Activated CD4-positive, CD25-positive, alpha-beta regulatory T cell treated with anti-CD3 and anti-CD28 coated beads, Interleukin-2, amount 50 U/mL, for 72 hours (primary cell): ENCODE data around the gene PI3.
"Not testable (repeated sequence)": the region's sequence is repeated elsewhere in the genome, so short reads cannot be mapped to it uniquely, and the experiment has no call there.

Experiments
- DNase-seq: peaks from one replicate; pipeline ENCODE4 v3.0.0; 2021

The PI3 gene, protein sequence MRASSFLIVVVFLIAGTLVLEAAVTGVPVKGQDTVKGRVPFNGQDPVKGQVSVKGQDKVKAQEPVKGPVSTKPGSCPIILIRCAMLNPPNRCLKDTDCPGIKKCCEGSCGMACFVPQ

DNA sequence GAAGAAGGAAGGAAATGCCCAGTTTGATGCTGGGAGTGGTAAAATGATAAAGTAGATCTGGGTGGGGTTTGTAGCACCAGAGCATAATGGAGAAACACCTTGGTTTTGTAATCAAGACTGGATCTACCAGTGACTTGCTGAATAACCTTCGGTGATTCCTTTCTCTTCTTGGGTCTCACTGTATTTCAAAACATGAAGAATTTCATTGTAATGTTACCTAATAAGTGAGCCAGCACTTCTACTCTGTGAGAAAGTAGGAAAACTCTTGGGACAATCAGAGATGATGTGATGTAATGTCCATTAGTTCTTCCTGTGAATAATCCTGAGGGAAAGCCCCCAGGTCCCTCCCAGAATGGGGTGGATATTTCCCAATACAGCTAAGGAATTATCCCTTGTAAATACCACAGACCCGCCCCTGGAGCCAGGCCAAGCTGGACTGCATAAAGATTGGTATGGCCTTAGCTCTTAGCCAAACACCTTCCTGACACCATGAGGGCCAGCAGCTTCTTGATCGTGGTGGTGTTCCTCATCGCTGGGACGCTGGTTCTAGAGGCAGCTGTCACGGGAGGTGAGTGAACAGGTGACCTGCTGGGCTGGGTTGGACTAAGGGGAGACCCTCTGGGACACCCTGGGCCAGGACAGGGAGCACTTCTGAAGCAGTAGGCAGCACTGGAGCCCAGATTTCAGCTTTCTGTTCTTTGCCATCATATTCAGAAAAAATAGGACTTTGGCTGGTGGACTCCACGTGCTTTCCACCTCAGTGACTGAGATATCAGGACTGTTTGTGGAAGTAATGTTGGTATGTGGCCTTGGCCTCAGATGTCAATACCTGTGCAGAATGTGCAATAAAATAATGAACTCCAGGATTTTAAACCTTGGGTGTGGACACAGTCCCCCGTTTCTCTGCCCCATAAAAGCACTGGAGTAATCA, at the start of gene PI3:
Gene PI3, plus strand, starts transcription at position 469 of the 931 bp plus-strand sequence. Its CDS starts 21 bp downstream, at position 490.
- no peak for DNase-seq

DNA sequence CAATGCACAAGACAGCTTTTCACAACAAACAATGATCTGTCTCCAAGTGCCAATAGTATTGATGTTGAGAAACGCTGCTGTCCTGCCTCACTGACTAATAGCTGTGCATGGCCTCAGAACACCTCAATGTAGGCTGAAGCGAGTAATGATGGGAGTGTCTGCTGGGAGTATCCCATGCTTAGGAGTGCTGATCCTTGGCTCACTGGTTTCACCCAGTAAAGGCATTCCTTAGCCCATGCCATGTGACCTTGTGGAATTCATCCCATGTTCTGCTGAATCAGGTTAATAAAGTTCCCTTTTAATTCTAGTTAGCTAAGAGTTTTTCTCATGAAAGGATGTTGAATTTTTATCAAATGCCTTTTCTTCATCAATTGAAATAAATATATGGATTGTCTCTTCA, 46.6 kb upstream of the PI3 start:
- no peak for DNase-seq

DNA sequence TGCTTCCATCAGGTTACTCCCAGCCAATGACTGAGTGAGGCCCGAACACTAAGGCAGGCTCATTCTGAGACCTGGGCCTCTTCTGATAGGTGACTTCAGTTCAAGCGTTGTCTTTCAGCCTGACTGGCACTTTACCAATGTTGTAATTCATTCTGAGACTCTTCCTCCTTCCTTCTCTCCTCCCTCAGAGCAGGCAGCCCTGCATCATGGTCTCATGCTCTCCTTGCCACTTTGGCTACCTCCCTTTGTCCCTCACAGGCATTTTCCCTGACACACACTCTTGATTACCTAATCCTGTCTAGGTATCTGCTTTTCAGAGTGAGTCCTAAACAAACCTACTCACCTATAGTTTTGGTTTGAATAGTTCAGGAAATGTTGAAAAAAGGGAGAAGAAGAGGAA, 37.8 kb upstream of the PI3 start:
- DNase-seq, result no peak

DNA sequence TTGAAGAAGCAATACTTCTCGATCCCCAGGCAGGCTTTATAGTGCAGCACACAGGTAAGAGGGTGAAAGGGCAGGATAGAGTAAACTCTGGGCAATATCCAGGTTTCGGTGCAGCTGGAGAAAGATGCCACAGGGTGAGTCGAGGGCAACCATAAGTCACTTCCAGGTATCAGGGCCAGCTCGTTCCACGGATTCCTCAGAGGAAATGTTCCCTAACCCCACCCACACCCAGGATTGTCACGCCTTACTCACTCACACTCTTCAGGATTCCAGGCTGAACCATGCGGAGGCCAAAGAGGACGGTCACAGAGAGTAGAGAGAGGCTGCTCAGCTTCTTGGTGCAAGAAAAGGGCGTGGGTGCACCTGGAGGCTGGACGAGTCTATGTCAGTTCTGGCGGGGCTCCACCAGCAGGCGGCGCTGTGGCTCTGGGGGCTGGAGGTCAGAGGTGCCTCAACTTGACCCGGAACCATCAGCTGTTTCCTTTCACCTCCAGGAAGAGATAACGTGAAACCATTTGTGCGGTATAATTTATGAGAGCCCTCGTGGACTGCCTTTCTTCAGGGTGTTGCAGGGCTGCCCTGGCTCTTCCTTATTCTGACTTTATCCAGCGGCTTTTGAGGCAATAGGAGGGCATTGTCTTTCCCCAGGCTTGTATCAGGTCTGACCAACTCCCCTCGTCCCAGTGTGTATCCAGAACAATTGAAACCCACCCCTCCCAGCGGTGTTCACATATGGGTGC, 36.0 kb upstream of the PI3 start:
- peak; percentile 87 for DNase-seq

DNA sequence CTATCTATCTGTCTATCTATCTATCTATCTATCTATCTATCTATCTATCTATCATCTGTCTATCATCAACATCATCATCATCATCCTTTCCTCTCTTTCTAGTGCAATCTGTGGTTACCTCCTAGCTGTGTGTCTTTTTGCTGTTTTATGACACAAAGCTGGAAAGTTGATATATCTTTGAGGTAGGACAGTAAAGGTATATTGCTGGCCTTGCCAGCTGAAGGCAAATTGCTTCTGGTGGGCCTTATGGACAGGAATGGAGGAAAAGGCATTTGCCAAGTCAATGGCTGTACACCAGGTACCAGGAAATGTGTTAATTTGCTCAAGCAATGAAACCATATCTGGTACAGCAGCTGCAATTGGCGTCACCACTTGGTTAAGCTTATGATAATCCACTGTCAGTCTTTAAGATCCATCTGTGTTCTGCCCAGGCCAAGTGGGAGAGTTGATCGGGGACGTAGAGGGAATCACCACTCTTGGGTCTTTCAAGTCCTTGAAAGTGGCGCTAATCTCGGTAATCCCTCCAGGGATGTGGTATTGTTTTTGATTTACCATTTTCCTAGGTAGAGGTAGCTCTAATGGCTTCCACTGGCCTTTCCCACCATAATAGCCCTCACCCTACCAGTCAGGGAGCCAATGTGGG, 34.8 kb upstream of the PI3 start:
- not testable (repeated sequence) for DNase-seq

DNA sequence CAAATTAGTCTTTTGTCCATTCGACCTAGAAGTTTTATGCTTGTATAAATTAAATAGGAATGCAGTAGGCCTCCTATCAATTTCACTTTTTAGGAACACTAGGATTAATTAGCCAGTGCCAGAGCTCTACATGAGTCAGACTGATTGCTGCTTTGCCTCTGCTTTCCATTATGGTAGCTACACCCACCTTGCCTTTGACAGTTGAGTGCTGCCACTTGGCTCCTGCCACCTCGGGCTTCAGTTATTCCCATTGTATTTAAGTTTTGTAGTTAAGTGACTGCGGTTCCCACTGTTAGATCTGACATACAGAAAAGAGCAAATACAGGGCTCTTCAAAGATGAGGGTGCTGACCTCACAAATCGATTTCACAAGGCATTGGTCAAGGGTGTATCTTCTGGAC, 33.9 kb upstream of the PI3 start:
- no peak for DNase-seq

DNA sequence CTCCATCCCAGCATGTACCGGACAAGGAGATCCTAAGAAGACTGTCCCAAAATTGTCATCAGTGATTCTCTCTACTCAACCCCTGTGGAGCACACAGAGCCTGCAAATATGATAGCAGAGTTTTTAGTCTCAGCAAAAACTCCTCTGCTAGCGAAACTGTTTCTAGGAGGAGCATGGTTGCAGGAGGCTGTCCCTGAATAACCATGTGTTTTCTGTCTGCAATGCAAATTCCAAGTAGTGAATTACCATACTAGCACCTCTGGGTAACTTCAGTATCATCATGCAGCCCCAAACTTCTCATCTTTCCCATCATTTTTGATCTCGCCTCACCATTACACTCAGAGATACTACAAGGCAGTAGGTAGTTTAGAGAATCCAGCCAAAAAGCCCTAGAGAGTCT, 25.6 kb upstream of the PI3 start:
- no peak for DNase-seq

DNA sequence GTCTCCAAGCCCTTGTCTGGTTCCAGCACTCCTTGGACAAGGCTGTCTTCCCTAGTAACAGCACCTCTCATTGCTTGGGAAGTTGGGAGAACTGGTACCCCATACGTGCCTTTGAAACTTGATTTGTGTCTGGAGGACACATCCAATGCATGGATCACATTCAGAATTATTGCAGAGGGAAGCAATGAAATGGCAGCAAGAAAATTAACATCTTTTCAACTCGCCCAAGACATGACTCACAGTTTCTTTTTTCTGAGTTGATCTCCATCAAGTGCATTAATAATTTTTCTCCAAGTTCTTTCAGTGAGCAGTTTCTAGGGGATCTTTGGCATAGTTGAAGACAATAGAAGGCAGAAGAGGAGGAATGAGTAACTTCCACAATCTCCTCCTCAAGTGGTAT, 22.3 kb upstream of the PI3 start:
- DNase-seq, result no peak

DNA sequence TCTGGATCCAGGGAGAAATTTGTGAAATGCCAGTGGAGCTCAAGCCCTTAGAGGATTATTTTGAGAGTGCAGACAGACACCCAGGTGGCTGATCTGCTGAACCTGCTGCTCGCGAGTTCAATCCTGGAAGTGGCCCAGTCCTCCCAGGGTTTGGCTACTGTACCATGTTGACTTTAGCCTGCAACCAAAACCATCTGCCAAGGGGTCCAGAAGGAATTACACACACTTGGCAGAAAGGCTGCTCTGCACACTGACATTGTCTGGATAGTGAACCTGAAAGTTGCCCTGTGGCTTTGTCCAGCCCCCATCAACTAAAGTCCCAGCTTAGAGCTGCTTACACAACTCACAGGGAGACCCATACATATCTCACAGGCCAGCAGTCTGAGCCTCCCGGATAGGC, 21.6 kb upstream of the PI3 start:
- DNase-seq, result no peak

DNA sequence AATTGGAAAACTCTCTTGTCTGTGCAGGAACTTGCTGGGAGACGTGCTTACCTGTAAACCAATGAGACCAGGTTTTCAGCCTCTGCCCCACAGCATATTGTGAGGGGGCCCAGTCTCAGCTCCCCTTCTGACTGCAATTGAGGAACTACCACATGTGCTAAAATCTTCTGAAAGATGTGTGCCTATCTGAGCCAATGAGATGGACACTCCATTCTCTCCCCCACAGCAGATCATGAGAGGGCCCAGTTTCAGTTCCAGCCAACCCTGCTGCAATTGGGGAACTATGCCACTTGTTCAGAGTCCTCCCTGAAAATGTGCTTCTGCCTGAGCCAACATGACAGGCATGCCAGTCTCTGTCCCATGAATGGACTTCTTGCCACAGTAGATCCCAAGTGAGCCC, 20.9 kb upstream of the PI3 start:
- DNase-seq, result no peak

DNA sequence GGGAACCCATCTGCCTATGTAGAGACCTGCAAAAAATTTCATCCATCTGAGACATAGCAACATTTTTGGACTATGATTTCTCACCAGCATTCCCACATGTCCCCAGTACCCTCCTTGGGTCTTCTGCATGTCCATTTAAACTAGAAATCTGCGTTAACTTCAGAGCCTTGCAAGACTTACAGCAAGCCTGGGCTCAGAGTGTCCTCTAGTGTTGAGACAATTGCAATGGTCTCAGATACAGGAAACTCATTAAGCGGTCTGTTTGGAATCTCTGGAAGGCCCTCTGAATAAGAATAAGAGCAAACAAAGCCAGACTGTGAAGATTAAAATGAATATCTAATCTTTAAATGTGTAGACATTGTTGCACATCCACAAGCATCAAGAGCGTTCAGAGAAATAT, 20.5 kb upstream of the PI3 start:
- no peak for DNase-seq

DNA sequence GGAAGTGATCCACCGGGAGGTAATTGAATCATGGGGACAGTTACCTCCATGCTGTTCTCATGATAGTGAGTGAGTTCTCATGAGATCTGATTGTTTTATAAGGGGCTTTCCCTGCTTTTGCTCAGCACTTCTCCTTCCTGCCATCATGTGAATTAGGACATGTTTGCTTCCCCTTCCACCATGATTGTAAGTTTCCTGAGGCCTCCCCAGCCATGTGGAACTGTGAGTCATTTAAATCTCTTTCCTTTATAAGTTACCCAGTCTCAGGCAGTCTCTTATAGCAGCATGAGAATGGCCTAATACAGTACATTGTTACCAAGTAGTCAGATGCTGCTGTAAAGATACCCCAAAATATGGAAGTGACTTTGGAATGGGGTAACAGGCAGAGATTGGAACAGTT, 19.9 kb upstream of the PI3 start:
- DNase-seq, result not testable (repeated sequence)

DNA sequence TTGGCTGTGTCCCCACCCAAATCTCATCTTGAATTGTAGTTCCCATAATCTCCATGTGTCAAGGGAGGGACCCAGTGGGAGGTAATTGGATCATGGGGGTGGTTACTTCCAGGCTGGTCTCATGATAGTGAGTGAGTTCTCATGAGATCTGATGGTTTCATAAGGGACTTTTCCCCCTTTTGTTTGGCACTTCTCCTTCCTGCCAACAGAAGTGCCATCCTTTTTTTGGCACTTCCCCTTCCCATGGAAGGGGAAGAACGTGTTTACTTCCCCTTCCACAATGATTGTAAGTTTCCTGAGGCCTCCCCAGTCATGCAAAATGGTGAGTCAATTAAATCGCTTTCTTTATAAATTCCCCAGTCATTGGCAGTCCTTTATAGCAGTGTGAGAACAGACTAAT, 18.0 kb upstream of the PI3 start:
- no peak for DNase-seq

DNA sequence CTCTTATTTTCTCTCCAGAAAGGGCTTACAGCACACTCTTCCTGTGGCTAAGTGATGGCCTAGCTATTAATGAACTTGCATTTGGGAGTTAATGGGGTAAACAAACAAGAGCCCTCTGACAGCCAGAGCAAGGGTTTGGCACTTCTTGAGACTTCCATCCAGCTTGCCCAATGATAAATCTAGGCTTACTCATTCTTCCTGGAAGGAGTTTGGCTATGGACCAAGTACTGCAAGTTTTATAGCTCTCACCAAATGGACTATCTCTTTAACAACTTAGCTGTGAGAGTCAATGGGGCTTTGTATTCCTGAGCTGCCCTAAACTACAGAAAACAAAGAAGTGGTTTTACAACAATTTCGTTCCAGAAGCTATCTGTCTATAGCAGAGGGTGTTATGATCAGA, 16.7 kb upstream of the PI3 start:
- no peak for DNase-seq

DNA sequence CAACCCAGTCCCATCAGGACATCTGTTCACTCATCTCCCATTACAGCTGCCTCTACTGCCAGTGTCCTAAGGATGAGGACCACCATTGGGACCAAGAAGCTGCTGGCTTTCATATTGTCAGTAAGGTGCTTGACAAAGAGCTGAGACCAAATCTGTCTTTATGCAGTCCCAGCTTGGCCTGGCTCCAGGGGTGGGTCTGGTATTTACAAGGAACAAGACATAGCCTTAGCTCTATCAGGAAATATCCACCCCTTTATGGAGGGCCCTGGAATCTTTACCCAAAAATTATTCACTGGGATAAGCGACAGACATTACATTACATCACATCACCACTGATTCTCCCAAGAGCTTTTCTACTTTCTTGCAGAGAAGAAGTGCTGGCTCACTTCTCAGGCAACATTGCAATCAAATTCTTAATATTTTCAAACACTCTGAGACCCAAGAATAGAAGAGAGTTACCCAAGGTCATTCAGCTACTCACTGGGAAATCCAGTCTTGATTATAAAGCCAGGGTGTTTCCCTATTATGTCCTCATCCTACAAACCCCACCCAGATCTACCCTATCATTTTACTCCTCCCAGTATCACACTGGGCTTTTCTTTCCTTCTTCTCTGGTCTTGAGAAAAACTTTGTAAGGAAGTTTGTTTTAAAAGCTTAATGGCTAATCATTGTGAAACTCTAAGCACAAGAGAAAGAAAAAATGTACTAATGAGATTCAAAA, 11.5 kb upstream of the PI3 start:
- DNase-seq, result no peak

DNA sequence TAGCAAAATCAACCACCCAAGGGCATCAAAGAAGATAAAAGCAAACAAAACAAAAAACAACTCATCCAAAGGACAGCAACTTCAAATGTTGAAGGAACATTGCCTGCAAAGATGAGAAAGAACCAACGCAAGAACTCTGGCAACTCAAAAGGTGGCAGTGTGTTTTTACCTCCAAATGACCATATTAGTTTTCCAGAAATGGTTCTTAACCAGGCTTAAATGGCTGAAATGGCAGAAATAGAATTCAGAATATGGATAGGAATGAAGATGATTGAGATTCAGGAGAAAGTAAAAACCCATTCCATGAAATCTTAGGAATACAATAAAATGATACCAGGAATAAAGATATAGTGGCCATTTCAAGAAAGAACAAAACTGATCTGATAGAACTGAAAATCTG, 9.8 kb upstream of the PI3 start:
- DNase-seq, result no peak

DNA sequence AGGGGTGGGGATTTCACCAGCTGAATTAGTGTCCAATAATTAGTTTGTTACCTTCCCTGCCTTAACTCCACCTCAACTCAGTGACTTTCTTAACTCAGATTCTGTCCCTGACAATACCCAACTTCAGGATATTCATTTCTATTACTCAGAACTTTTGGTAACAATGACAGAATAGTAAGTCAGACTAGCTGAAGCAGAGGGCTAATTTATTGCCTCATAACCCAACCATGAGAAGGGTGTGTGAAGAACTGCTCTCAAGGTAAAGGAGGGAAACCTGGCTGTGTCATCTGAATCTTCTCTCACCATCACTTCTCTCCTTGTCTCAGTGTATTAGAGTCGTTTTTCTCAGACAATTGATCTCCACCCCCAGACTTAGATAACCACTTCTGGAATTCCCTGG, 1.2 kb upstream of the PI3 start:
- DNase-seq, result no peak

DNA sequence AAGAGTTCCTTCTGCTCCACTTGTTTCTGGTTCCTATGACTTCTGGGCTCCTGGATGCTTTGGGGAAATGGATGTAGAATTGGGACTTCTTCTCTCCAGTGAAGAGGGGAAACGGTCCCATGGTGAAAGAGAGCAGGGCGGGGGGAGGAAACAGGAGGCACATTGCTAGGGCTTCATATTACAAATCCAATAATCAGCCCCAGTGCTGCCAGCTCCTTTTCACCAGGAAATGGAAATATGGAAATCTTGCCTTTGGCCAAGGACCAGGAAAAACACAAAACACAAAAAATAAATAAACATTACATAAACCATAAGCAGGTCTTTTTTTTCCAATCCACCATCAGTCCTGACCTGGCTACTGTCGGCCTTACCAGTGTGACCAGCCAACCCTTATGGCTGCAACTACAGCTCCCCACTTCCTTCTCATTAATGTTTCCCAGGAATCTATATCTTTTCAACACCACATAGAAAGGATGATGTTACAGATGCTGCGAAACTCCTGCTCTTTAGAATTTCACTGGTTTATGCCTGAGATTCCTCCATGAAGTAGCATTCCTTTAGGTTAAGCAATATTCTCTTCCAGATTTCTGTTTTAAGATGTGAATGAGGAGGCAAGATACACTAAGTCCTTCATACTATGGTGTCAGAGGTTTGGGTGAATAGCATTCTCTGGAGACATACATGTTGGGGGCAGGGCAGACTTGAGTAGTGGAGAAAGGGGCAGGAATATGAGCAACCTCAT, 2.0 kb downstream of the PI3 start:
- no peak for DNase-seq

DNA sequence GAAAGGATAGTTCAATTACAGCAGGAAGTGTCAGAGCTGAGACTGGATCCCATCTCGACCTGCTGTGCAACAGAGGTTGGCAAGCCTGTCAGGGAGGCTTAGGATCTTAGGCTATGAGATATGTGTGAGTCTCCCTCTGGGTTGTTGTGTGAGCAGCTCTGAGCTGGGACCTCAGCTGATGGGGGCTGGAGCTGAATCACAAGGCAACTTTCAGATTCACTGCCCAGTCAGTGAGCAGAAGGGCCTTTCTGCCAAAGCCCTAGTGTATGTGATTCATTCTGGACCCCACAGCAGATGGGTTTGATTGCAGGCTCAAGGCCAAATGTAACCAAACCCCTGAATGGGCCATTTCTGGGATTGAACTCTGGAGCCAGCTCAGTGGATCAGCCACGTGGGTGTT, 4.5 kb downstream of the PI3 start:
- DNase-seq, result no peak

DNA sequence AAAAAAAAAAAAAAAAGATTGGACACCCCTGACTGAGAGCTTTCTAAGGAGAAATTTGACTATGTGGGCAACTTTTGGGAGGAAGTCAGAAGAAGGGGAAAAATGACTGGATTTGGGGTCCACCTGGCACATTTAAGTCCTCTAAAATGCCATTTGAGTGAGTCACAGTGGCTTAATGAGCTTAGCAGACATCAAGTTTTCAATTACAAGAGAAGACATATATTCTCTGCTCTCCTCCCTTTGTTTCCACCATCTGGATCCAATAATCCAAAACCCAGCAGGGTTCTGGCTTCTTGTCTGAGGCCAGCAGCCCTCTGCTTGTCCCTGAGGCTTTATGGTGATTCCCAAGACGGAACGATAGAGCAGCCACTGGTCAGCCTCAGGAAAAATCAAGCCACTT, 6.9 kb downstream of the PI3 start:
- no peak for DNase-seq

DNA sequence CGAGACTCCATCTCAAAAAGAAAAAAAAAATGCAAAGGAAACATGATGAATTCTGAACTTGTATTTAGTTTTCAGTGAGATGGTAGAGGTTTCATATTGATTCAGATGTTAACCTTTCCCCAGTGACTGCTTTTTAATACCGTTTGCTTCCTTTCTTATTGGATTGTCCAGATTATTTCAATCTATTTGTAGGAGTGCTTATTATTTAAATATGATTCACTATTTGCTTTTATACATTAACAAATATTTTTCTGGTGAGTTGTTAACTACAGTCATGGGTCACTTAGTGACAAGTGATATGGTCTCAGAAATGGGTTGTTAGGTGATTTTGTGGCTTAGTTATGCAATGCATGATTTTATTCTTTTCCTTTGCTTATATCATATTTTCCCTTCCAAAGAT, 8.4 kb downstream of the PI3 start:
- no peak for DNase-seq

DNA sequence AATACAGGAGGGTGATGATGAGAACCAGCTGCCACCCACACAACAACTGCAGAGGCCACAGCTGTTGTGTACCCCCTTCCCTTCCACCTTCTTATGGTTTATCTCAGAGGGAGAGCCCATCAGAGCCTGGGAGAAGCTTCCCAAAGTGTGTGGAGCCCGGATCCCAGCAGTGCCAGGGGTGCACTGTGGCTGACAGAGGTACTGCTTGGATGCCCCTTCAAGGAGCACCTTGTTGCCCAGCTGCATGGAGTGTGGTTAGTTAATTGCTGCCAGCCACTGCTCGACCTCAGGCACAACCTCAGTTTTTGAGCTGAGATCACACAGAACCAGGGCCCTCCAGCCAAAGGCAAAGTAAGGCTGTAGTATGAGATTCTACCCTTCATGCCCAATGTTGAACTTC, 13.0 kb downstream of the PI3 start:
- no peak for DNase-seq
